Measurements from ENCODE around the gene PTPN11.
"Not testable (repeated sequence)": the region's sequence is repeated elsewhere in the genome, so short reads cannot be mapped to it uniquely, and the experiment has no call there.

Gene PTPN11

DNA sequence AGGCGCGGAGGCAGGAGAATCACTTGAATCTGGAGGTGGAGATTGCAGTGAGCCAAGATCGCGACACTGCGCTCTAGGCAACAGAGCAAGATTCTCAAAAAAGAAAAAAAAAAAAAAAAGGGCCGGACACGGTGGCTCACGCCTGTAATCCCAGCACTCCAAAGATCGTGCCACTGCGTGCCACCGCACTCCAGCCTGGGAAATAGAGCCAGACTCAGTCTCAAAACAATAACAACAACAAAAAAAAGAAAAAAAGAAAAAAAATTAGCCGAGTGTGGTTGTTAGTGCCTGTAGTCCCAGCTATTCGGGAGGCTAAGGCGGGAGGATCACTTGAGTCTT, 8.9 kb upstream of the PTPN11 start:
- no peak for DNase-seq

DNA sequence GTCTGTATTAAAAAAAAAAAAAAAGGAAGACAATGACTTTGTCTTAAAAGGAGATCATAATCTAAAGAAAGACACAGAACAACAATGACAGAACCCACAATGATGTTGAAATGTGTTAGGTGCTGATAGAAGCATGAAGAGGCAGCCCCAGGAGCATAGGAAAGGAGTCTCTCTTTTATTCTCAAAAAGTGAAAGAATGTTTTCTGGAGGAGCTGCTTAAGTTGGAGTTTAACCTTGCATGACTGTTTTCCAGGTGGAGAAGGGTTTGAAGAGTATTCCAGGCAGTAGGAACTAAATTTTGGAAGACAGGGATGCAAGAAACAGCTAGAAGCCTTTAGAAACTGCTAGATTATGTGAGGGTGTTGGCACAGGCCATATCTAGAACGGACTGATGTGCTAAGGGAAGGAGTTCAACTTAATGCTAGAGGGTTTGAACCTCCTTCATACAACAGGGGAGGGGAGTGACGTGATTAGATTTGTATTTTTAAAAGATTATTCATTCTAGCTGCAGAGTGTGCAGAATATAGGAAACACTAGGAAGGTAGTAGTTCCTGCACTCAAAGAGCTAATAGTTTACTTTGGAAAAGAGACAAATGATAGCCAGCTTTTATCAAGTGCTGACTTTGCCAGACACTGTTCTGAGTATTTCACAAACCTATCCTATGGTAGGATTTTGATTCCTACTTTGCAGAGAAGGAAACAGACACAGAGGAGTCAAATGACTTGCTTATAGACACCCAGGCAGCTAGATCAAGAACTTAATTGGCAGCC, 4.7 kb upstream of the PTPN11 start:
- DNase-seq, result no peak

DNA sequence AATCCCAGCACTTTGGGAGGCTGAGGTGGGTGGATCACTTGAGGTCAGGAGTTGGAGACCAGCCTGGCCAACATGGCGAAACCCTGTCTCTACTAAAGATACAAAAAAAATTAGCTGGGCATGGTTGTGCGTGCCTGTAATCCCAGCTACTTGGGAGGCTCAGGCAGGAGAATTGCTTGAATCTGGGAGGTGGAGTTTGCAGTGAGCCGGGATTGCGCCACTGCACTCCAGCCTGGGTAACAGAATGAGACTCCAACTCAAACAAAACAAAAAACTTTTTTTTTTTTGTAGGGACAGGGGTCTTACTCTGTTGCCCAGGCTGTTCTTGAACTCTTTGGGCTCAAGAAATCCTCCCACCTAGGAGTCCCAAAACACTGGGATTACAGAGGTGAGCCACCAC, 3.3 kb upstream of the PTPN11 start:
- not testable (repeated sequence) for DNase-seq

DNA sequence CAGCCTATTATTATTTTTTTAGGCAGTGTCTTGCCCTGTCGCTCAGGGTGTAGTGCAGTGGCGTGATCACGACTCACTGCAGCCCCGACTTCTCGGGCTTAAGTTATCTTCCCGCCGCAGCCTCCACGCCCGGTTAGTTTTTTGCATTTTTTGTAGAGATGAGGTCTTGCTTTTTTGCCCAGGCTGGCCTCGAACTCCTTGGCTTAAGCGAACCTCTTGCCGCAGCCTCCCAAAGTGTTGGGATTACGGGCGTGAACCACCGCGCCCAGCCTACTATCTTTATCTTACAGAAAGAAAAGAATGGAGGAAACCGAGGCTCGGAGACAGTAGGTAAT, 507 bp upstream of the PTPN11 start:
- no peak for DNase-seq

DNA sequence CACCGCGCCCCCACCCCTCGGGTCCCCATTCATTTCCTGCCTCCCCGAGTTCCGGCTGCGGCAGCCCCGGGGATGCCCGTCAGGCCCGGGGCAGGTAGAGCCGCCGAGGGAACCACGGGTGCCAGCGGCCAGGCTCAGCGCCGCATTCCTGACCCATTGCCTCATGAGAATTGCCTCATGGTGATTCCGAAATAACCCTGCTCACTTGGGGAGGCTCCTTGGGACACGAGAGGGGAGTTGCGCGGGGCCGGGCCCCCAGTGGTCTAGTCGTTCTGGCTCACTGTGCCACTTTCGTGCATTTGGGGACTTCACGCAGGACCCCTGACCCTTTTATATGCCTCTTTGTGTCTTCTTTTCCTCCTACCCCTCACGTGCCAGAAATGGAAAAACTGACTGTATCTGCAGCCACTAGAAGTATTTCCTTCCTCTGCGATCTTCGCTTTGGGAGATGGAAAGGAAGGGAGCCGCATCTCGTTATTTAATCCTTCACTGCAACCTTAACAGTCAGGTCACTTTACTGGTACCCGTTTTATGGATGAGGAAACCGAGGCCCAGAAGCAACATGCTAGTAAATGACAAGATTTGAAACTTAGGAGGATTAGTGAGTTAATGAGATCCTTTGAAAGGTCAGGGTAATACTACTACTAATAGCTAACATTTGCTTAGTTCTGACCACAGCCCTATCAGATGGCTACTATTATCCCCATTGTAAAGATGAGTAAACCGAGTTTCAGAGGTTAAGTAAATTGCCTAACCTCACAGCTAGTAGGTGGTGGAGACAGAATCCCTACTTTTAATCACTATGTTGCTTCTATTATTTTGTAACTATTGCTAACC, 768 bp downstream of the PTPN11 start:
- no peak for DNase-seq

DNA sequence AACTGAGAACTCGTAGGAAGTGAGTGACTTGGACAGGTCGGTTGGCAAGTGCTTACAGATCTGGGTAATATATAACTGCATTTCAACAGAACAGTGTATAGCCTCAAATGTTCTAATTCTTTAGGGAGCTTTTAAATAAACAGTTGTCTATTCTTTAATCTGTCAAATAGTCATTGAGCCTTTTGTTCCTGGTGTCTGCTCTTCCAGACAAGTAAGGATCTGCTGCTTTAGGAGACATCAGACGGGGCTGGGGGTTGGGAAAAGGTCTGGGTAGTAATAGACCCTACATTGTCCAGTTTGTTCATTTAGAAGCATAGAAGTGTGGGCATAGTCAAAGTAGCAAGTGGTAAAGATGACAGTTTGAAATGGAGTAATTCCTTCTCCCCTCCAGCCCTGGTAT, 2.0 kb downstream of the PTPN11 start:
- DNase-seq, result no peak

GRCh38 chr12:112421363-112421762, 2.6 kb downstream of the PTPN11 start:
- DNase-seq, result no peak

GRCh38 chr12:112422531-112422930, 3.8 kb downstream of the PTPN11 start:
- no peak for DNase-seq

DNA sequence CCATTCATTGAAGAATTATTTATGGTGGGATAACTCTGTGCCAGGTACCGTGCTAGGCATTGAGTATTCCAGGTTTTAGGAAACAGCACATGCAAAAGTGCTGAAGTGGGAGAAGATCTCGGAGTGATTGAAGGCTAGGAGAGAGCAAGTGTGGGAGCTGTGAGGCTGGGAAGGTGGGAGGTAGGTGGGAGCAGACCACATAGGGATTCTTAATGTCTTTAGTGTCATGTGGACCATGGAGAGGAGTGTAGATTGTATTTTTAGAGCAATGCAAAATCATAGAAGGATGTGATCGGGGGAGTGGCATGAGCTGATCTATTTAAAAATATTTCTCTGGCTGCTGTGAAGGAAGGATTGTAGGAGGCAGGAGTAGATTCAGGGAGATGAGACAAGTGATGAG, 5.4 kb downstream of the PTPN11 start:
- DNase-seq, result no peak

- DNase-seq, result no peak
Measured at GRCh38 chr12:112425582-112426382, 7.0 kb downstream of the PTPN11 start.

GRCh38 chr12:112427760-112428159, 9.0 kb downstream of the PTPN11 start:
- DNase-seq, result no peak

DNA sequence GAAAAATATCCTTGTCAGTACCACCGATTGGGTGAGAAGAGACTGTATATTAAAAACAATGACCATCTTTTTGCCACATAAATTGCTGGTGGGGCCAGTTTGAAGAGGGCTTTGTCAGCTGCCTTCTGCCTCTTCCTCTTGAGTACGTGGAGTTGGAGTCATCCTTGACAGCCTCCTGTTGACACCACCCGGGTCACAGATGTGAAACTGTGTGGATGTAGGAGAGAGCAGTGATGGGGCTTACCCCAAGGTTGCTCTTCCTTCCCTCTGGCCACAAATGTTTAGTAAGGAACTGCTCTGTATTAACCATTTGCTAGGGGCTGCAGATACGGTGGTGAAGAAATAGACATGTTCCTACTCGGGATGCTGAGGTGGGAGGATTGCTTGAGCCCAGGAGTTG, 12.2 kb downstream of the PTPN11 start:
- DNase-seq, result no peak

DNA sequence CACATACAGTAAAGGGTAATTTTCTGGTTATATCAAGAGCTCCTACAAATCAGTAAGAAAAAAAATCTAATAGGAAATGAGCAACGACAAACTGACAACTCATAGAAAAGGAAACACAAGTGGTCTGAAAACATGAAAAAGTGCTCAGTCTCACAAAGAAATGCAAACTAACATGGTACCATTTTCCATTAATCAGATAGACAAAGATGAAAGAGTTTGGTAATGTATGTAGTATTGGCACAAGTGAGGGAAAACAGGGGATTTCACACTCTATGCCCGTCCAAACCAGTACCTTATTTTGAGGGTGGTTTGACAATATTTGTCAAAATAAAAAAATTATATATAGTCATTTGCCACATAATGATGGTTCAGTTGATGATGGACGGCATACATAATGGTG, 13.2 kb downstream of the PTPN11 start:
- DNase-seq, result no peak

DNA sequence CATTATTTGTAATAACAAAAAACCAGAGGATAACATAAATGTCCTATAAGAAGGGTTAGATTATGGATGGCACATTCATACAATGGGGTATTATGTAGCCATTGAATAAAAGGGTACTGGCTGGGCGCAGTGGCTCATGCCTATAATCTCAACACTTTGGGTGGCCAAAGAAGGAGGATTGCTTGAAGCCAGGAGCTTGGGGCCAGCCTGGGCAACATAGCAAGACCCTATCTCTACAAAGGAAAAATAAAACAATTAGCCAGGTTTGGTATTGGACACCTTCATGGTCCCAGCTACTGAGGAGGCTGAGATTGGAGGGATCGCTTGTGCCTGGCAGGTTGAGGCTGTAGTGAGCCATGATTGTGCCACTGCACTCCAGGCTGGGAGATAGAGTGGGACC, 14.8 kb downstream of the PTPN11 start:
- DNase-seq, result no peak

GRCh38 chr12:112438645-112439044, 19.9 kb downstream of the PTPN11 start:
- not testable (repeated sequence) for DNase-seq

DNA sequence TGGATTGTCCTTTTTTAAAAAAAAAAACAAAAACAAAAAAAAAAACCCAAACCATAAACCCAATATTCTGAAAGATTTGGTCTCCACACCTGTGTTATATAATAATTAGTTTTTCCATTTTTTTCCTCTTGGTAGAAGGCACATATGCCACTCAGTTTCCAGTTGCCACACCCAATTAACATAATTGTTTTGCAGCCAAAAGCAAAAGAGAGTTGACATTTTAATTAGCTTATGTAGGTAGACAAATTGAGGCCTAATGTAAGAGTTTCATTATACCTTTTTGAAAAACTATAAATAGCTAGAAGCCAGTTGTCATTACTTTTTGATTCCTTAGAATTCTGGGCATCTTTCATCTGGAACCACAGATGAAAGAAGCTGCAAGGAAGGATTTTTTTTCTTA, 21.0 kb downstream of the PTPN11 start:
- DNase-seq, result no peak

GRCh38 chr12:112440653-112441052, 21.9 kb downstream of the PTPN11 start:
- not testable (repeated sequence) for DNase-seq

DNA sequence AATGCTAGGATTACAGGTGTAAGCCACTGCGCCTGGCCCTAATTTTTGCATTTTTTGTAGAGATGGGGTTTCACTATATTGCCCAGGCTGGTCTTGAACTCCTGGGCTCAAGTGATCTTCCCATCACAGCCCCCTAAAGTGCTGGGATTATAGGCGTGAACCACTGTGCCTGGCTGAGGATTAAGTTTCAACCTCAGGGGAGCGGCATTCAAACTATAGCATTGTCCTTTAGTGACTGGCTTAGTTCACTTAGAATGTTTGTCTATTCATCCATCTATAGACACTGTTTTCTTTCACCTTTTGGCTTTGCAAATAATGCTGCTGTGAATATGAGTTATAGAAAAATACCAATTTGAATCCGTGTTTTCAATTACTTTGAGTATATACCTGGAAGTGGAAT, 25.2 kb downstream of the PTPN11 start:
- no peak for DNase-seq

DNA sequence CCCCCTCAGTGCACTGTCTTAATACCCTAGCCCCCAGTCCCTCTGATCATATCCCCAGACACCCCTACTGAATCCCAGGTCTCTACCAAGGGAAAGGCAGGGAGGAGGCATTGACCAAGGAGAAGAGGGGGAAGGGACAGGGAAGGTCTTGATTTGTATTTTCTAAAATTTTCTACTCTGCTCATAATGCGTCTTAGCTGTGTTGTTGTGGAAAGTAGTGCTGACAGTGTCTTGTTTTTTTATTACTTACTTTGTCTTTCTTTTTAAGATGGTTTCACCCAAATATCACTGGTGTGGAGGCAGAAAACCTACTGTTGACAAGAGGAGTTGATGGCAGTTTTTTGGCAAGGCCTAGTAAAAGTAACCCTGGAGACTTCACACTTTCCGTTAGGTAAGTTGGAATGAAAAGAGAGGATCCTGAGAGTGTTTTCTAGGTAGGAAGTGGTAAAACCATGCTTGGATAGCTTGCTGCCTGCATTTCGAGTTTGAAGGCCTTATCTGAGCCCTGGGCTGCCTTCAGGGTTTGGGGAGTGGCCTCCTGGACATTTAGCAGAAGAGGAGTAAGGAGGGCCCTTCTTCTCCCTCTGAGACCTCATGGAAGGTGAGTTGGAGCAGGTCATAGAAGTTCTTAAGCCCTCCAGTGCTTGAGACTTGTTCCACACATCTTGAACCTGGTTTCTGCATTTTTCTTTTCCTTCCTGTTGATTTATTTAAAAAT, 27.4 kb downstream of the PTPN11 start:
- no peak for DNase-seq

GRCh38 chr12:112447106-112447505, 28.4 kb downstream of the PTPN11 start:
- DNase-seq, result no peak

DNA sequence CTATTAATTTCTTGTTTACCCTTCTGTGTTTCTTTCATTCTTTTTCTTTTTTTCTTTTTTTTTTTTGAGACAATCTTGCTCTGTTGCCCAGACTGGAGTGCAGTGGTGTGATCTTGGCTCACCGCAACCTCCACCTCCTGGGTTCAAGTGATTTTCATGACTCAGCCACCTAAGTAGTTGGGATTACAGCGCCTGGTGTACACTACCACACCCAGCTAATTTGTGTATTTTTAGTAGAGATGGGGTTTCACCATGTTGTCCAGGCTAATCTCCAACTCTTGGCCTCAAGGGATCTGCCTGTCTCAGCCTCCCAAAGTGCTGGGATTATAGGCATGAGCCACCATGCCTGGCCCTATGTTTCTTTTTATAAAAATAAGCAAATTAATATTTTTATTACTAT, 29.4 kb downstream of the PTPN11 start:
- DNase-seq, result not testable (repeated sequence)

GRCh38 chr12:112450725-112451124, 32.0 kb downstream of the PTPN11 start:
- no peak for DNase-seq

GRCh38 chr12:112456029-112456428, 37.3 kb downstream of the PTPN11 start:
- no peak for DNase-seq

Measured in DMS153 (cell line).